ENCODE results near the gene RNF186. TPM values are rescaled to one million over a fixed set of nuclear protein-coding genes. Genes with fewer than 3 reads are reported as not detected.

The RNF186 gene
- total RNA-seq, 4 donors from 2014 or later = 10.5 to 174 (median 63.2) TPM

DNA sequence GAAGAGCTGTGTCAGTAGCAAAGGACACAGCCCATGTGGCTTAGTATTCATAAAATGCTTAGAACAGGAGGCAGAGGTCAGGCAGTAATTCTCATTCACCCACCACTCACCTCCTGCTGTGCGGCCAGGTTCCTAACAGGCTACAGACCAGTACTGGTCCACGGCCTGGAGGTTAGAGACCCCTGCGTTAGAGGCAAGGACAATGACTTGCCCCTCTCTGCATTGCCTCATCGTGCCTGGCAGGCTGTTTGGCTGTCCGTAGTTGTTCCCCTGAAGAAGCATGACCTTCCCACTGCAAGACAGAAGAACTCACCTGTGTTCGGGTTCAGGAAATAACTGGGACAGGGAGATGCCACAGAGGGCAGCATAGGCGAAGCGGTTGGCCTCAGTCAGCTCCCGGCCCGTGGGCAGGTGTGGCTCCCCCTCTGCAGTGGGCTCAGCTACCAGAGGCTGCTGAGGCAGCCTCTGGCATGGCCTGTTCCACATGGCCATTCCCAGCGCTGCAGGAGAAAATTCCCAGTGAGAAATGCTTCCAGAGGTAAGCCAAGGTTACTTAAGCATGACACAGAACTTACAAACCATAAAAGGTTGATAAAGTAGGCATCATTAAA is 34.7 kb downstream of the RNF186 start:
- TF ChIP-seq POLR2AphosphoS5 (IDR thresholded peaks at IDR 0.05) = no peak
- TF ChIP-seq POLR2A (IDR thresholded peaks at IDR 0.05) = no peak
- no peak for TF ChIP-seq EP300 (IDR thresholded peaks at IDR 0.05; ENCODE audit: low read depth)
- Histone ChIP-seq H3K9me3 (no peaks in the 10 kb centered on the region), H3K36me3 (peaks cover 0 to 30% (median 6%) of the 10 kb centered on the region in 4 donors), H3K4me1 (no peaks in the 10 kb centered on the region), H3K27ac (no peak overlapping the region), H3K27me3 (no peaks in the 10 kb centered on the region), H3K4me3 (no peak overlapping the region)
- WGBS, 2 donors (ENCODE audit: low coverage in 1 of 2) = 93 to 100% methylated on average over 5 to 11 of the region's 11 CpGs
- intact Hi-C loops (cut with DNase I; ENCODE audit: low total_unique reads) = no loop called here
- in situ Hi-C loops (cut with MboI; ENCODE audit: low pct_ligation_motif_present in 1 of 4, low pct_unique_long_range_greater_than_20kb in 1 of 4, low sequenced_read_pairs in 3 of 4) = no loop called here
- DNase-seq = no peak

DNA sequence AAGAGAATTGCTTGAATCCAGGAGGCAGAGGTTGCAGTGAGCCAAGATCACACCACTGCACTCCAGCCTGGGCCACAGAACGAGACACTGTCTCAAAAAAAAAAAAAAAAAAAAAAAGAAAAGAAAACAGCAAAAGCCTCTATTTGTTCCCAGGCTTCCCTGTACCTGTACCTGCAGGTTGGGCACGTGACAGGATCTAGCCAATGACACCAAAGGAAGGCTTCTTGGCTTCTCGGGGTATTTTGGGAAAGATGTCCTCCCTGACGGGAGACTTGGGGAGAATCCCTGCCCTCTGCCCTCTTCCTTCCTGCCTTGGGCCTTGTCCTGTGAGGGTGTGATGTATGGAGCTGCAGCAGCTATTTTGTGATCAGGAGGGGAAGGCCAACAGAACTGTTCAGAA is 38.1 kb downstream of the RNF186 start:
- Histone ChIP-seq H3K36me3 (peaks cover 0 to 30% (median 6%) of the 10 kb centered on the region in 4 donors), H3K4me3 (no peak overlapping the region), H3K27me3 (no peaks in the 10 kb centered on the region), H3K9me3 (no peaks in the 10 kb centered on the region), H3K27ac (no peak overlapping the region), H3K4me1 (no peaks in the 10 kb centered on the region)
- DNase-seq = no peak
- intact Hi-C loops (cut with DNase I; ENCODE audit: low total_unique reads) (no loop called here), in situ Hi-C loops (cut with MboI; ENCODE audit: low pct_ligation_motif_present in 1 of 4, low pct_unique_long_range_greater_than_20kb in 1 of 4, low sequenced_read_pairs in 3 of 4) (no loop called here)
- TF ChIP-seq, protein P1, sequence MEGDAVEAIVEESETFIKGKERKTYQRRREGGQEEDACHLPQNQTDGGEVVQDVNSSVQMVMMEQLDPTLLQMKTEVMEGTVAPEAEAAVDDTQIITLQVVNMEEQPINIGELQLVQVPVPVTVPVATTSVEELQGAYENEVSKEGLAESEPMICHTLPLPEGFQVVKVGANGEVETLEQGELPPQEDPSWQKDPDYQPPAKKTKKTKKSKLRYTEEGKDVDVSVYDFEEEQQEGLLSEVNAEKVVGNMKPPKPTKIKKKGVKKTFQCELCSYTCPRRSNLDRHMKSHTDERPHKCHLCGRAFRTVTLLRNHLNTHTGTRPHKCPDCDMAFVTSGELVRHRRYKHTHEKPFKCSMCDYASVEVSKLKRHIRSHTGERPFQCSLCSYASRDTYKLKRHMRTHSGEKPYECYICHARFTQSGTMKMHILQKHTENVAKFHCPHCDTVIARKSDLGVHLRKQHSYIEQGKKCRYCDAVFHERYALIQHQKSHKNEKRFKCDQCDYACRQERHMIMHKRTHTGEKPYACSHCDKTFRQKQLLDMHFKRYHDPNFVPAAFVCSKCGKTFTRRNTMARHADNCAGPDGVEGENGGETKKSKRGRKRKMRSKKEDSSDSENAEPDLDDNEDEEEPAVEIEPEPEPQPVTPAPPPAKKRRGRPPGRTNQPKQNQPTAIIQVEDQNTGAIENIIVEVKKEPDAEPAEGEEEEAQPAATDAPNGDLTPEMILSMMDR (IDR thresholded peaks at IDR 0.05) = no peak
- TF ChIP-seq POLR2AphosphoS5 (IDR thresholded peaks at IDR 0.05) (no peak), POLR2A (IDR thresholded peaks at IDR 0.05) (no peak), EP300 (IDR thresholded peaks at IDR 0.05; ENCODE audit: low read depth) (no peak)
- WGBS, 2 donors (ENCODE audit: low coverage in 1 of 2) = 100% methylated on average over 2 to 4 of the region's 4 CpGs

DNA sequence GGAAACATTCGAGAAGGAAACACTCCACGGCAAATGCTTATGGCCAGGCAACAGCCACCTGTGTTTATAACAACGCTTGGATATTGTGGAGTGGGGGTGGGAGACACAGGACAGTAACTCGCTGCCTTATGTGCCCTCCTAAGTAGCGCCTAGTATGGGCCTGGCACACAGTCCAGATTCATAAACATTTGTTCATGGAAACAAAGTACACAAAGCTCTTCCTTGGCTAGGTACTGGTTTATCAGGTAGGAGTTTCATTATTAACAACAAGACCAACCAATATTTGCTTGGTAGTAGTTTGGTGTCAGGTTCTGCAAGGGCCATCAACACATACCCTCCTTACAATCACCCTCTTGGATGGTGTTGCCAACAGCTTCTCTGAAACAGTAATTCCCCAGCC is 38.8 kb downstream of the RNF186 start:
- WGBS, 2 donors (ENCODE audit: low coverage in 1 of 2) = 84 to 90% methylated on average over 5 of the region's 5 CpGs
- TF ChIP-seq, protein P1 (IDR thresholded peaks at IDR 0.05) = no peak
- TF ChIP-seq POLR2AphosphoS5 (IDR thresholded peaks at IDR 0.05) = no peak
- no peak for TF ChIP-seq EP300 (IDR thresholded peaks at IDR 0.05; ENCODE audit: low read depth)
- TF ChIP-seq POLR2A (IDR thresholded peaks at IDR 0.05) = no peak
- in situ Hi-C loops (cut with MboI; ENCODE audit: low pct_ligation_motif_present in 1 of 4, low pct_unique_long_range_greater_than_20kb in 1 of 4, low sequenced_read_pairs in 3 of 4) (no loop called here), intact Hi-C loops (cut with DNase I; ENCODE audit: low total_unique reads) (no loop called here)
- peaks cover 0 to 30% (median 6%) of the 10 kb centered on the region in 4 donors for H3K36me3 ChIP-seq
- no peak overlapping the region for H3K4me3 ChIP-seq
- no peaks in the 10 kb centered on the region for H3K9me3 ChIP-seq
- no peaks in the 10 kb centered on the region for H3K27me3 ChIP-seq
- H3K27ac ChIP-seq = no peak overlapping the region
- no peak for DNase-seq
- no peaks in the 10 kb centered on the region for H3K4me1 ChIP-seq

DNA sequence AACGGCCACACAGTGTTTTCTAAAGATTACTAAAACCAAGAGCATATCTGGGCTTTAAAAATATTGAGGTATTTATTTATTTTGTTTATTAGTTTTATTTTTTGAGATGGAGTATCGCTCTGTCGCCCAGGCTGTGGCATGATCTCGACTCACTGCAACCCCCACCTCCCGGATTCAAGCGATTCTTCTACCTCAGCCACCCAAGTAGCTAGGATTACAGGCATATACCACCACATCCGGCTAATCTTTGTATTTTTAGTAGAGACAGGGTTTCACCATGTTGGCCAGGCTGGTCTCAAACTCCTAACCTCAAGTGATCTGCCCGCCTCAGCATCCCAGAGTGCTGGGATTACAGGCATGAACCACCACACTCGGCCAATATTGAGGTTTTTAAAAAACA is 39.3 kb downstream of the RNF186 start:
- in situ Hi-C loops (cut with MboI; ENCODE audit: low pct_ligation_motif_present in 1 of 4, low pct_unique_long_range_greater_than_20kb in 1 of 4, low sequenced_read_pairs in 3 of 4) (no loop called here), intact Hi-C loops (cut with DNase I; ENCODE audit: low total_unique reads) (no loop called here)
- no peaks in the 10 kb centered on the region for H3K27me3 ChIP-seq
- H3K36me3 ChIP-seq = peaks cover 0 to 31% (median 9%) of the 10 kb centered on the region in 4 donors
- no peaks in the 10 kb centered on the region for H3K9me3 ChIP-seq
- H3K4me1 ChIP-seq = no peaks in the 10 kb centered on the region
- no peak overlapping the region for H3K4me3 ChIP-seq
- DNase-seq = no peak
- no peak overlapping the region for H3K27ac ChIP-seq
- WGBS, 2 donors (ENCODE audit: low coverage in 1 of 2) = 94 to 95% methylated on average over 8 to 9 of the region's 9 CpGs
- TF ChIP-seq, protein P1 (IDR thresholded peaks at IDR 0.05) = no peak
- TF ChIP-seq POLR2AphosphoS5 (IDR thresholded peaks at IDR 0.05) = no peak
- TF ChIP-seq EP300 (IDR thresholded peaks at IDR 0.05; ENCODE audit: low read depth) = no peak
- no peak for TF ChIP-seq POLR2A (IDR thresholded peaks at IDR 0.05)

DNA sequence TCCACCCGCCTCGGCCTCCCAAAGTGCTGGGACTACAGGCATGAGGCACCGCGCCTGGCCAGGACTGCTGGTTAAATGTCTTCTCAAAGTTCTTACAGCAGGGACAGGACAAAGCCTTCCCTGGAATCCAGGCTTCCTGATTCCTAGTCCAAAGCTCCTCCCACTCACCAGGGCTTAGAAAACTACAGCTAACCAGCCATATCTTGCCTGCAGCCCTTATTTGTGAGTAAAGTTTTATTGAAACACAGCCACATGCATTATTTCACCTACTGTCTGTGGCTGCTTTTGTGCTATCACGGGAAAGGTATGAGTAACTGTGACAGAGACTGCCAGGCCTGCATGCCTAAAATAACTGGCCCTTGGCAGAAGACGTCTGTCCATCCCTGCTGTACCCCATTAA is 39.8 kb downstream of the RNF186 start:
- intact Hi-C loops (cut with DNase I; ENCODE audit: low total_unique reads) = no loop called here
- Histone ChIP-seq H3K27ac (no peak overlapping the region), H3K27me3 (no peaks in the 10 kb centered on the region), H3K36me3 (peaks cover 0 to 33% (median 9%) of the 10 kb centered on the region in 4 donors), H3K4me1 (no peaks in the 10 kb centered on the region), H3K9me3 (no peaks in the 10 kb centered on the region), H3K4me3 (no peak overlapping the region)
- DNase-seq = no peak
- in situ Hi-C loops (cut with MboI; ENCODE audit: low pct_ligation_motif_present in 1 of 4, low pct_unique_long_range_greater_than_20kb in 1 of 4, low sequenced_read_pairs in 3 of 4) = no loop called here
- TF ChIP-seq EP300 (IDR thresholded peaks at IDR 0.05; ENCODE audit: low read depth) (no peak), POLR2A (IDR thresholded peaks at IDR 0.05) (no peak), POLR2AphosphoS5 (IDR thresholded peaks at IDR 0.05) (no peak)
- TF ChIP-seq, protein P1 (IDR thresholded peaks at IDR 0.05) = no peak
- WGBS, 2 donors (ENCODE audit: low coverage in 1 of 2) = 85 to 91% methylated on average over 2 to 6 of the region's 6 CpGs

Data from transverse colon (tissue), 4 donors.